Rectal smooth muscle tissue (tissue), 1 donor: Measurements from ENCODE around the gene MAPKAPK3.
"Not testable (repeated sequence)": the region's sequence is repeated elsewhere in the genome, so short reads cannot be mapped to it uniquely, and the experiment has no call there.

Source experiments
- H3K27ac ChIP-seq: one replicate; pipeline ENCODE4 v1.7.0; 2013; ENCODE audit warnings: low read depth, low read length, inconsistent platforms
- H3K27me3 ChIP-seq: one replicate; pipeline ENCODE4 v1.7.0; 2013; ENCODE audit warnings: low read length; ENCODE audit not compliant: control insufficient read depth, insufficient read depth
- H3K36me3 ChIP-seq: one replicate; pipeline ENCODE4 v1.7.0; 2013; ENCODE audit warnings: low read length; ENCODE audit not compliant: control insufficient read depth, insufficient read depth
- H3K4me1 ChIP-seq: one replicate; pipeline ENCODE4 v1.7.0; 2013; ENCODE audit warnings: low read length; ENCODE audit not compliant: control insufficient read depth, insufficient read depth
- H3K4me3 ChIP-seq: one replicate; pipeline ENCODE4 v1.7.0; 2013; ENCODE audit warnings: low read length
- H3K9ac ChIP-seq: one replicate; pipeline ENCODE4 v1.7.0; 2013; ENCODE audit warnings: low read length

MAPKAPK3 gene

DNA sequence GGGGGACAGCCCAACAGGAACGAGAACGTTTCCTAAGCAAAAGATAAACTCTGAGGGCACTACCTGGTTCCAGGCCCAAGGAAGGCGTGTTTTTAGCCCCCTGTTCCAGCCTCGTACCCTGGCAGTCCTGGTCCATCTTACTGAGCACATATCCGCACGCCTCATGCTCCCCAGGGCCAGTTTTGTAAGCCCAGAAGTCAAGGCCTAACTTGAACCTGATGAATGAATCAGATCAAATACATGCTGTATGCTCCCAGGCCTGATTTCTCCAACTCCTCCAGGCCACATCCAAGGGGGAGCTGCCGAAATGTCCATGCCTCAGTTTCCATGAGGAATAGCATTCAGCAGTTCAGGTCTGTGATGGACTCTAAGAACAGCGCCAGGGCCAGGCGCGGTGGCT lies 43.4 kb downstream of the MAPKAPK3 start:
- Histone ChIP-seq H3K27me3 (no peaks in the 10 kb centered on the region), H3K27ac (no peak overlapping the region), H3K4me1 (no peaks in the 10 kb centered on the region), H3K4me3 (no peak overlapping the region), H3K9ac (no peak overlapping the region), H3K36me3 (no peaks in the 10 kb centered on the region)

DNA sequence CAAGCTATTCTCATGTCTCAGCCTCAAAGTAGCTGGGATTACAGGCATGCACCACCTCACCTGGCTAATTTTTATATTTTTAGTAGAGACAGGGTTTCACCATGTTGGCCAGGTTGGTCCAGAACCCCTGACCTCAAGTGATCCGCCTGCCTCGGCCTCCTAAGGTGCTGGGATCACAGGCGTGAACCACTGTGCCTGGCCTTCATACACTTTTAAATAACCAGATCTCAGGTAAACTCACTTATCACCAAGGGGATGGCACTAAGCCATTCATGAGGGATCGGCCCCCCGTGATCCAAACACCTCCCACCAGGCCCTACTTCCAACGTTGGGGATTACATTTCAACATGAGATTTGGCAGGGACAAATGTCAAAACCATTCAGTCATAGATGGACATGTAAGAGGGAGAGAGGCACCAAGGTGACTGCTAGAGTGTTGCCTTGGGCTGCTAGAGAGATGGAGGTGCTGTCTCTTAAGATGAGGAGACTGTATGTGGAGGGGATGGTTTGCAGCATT lies 44.4 kb downstream of the MAPKAPK3 start:
- H3K4me3 ChIP-seq: no peak overlapping the region
- H3K27ac ChIP-seq: no peak overlapping the region
- H3K27me3 ChIP-seq: no peaks in the 10 kb centered on the region
- no peaks in the 10 kb centered on the region for H3K4me1 ChIP-seq
- no peaks in the 10 kb centered on the region for H3K36me3 ChIP-seq
- H3K9ac ChIP-seq: no peak overlapping the region

GRCh38 chr3:50662408-50662807 lies 45.5 kb downstream of the MAPKAPK3 start:
- Histone ChIP-seq H3K9ac (no peak overlapping the region), H3K27me3 (no peaks in the 10 kb centered on the region), H3K4me3 (no peak overlapping the region), H3K4me1 (no peaks in the 10 kb centered on the region), H3K36me3 (no peaks in the 10 kb centered on the region), H3K27ac (no peak overlapping the region)

- H3K27me3 ChIP-seq: no peaks in the 10 kb centered on the region
- no peak overlapping the region for H3K9ac ChIP-seq
- H3K36me3 ChIP-seq: no peaks in the 10 kb centered on the region
- H3K27ac ChIP-seq: no peak overlapping the region
- no peaks in the 10 kb centered on the region for H3K4me1 ChIP-seq
- H3K4me3 ChIP-seq: no peak overlapping the region
These were observed 48.3 kb downstream of the MAPKAPK3 start for GRCh38 chr3:50665081-50665840.

GRCh38 chr3:50665841-50666115 lies 48.8 kb downstream of the MAPKAPK3 start:
- H3K4me3 ChIP-seq, H3K9ac ChIP-seq, H3K27ac ChIP-seq, H3K4me1 ChIP-seq, H3K36me3 ChIP-seq, H3K27me3 ChIP-seq: not testable (repeated sequence)

- no peak overlapping the region for H3K9ac ChIP-seq
- H3K27me3 ChIP-seq: no peaks in the 10 kb centered on the region
- H3K4me3 ChIP-seq: no peak overlapping the region
- H3K36me3 ChIP-seq: no peaks in the 10 kb centered on the region
- H3K4me1 ChIP-seq: no peaks in the 10 kb centered on the region
- no peak overlapping the region for H3K27ac ChIP-seq
These were observed 49.9 kb downstream of the MAPKAPK3 start for GRCh38 chr3:50666837-50667236.

GRCh38 chr3:50671331-50671730 lies 54.4 kb downstream of the MAPKAPK3 start:
- Histone ChIP-seq H3K27me3 (no peaks in the 10 kb centered on the region), H3K4me1 (no peaks in the 10 kb centered on the region), H3K4me3 (no peak overlapping the region), H3K36me3 (no peaks in the 10 kb centered on the region), H3K27ac (no peak overlapping the region), H3K9ac (no peak overlapping the region)

DNA sequence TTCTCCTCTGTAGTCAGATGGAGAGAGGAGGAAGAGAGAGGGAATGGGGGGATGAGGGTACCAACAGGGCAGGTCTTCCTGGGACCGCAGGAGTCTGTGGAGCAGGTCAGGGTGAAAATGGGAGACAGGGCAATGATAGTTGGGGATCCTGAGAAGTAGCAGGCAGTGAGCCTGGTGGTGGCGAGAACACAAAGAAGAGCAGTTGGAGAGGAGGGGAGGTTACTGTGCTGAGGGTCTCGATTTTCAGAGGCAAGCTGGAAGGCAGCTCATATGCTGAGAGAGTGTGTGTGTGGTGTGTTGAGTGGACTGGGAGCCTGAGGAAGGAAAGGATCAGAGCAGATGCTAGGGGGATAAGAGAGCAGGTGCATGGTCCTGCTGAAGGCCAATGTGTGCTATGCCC lies 55.7 kb downstream of the MAPKAPK3 start:
- peaks cover 3% of the 10 kb centered on the region for H3K27me3 ChIP-seq
- H3K27ac ChIP-seq: no peak overlapping the region
- no peaks in the 10 kb centered on the region for H3K36me3 ChIP-seq
- H3K9ac ChIP-seq: no peak overlapping the region
- no peaks in the 10 kb centered on the region for H3K4me1 ChIP-seq
- H3K4me3 ChIP-seq: no peak overlapping the region

DNA sequence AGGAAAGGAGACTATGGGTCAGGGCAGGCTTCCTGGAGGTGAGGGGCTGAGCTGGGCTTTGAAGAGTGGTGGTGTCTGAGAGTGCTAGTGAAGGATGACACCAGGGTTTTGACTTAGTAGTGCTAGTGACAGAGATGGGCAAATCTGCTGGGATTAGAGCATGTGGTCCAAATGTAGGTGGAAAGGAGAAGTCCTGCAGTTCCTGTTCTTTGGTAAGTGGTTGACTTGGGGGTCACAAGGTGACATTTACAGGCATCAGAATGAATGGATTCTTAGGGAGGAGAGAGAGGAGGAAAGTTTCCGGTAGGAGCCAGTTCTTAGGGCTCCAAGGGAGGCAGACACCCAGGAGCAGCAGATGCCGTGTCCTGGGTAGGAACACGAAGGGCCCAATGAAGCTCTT lies 57.0 kb downstream of the MAPKAPK3 start:
- Histone ChIP-seq H3K4me3 (no peak overlapping the region), H3K27ac (no peak overlapping the region), H3K27me3 (peaks cover 3% of the 10 kb centered on the region), H3K36me3 (no peaks in the 10 kb centered on the region), H3K4me1 (no peaks in the 10 kb centered on the region), H3K9ac (no peak overlapping the region)

DNA sequence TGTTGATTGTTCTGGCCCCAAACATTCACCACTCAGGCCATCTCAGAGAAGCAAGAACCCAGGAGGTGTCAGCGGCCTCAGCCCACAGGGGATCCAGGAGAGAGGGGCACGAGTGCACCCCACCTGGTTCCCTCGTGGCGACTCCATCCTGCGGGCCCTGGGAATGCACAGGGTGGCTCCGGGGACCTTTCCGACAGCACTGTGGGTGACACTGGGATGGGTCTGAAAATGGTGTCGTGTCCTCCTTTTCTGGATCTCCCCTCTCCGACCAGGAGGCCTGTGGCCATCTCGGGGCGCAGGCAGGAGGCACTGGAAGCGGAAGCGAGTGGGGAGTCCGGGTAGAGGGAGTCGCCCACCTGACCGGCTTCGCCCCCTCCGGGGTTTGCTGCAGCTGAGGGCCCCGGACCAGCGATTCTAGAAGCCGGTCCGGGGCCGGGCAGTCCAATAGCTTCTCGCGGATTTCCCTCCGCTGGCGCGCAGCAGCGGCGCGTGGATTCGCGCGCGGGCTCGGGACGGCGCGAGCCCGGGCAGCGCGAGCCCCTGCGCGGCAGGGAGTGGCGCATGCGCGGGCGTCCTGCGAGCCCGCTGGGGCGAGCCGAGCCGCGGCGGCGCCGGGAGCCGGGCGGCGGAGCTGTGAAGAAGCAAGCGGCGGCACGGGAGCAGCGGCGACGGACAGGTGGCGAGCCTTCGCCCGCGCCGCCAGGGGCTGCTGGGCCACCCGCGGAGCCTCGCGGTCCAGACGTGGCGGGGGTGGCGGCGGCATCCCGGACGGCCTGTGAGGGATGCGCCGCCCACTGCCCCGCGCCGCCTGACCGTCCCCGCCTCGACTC lies 57.6 kb downstream of the MAPKAPK3 start, which contains the start of gene DOCK3:
DOCK3 (plus strand) TSS at position 579 of the 830 bp plus-strand sequence. CDS start 337 bp downstream, outside the sequence.
- Histone ChIP-seq H3K4me3 (peak within 1 kb of the TSS; percentile 45), H3K27me3 (peaks cover 3% of the 10 kb centered on the region), H3K4me1 (no peaks in the 10 kb centered on the region), H3K9ac (no peak within 1 kb of the TSS), H3K27ac (no peak within 1 kb of the TSS), H3K36me3 (no peaks in the 10 kb centered on the region)

- Histone ChIP-seq H3K4me1 (no peaks in the 10 kb centered on the region), H3K4me3 (peak overlapping the region; percentile 45), H3K27me3 (peaks cover 3% of the 10 kb centered on the region), H3K27ac (no peak overlapping the region), H3K36me3 (no peaks in the 10 kb centered on the region), H3K9ac (no peak overlapping the region)
These were observed 58.5 kb downstream of the MAPKAPK3 start for GRCh38 chr3:50675179-50676030.

- Histone ChIP-seq H3K27me3 (peaks cover 3% of the 10 kb centered on the region), H3K4me1 (no peaks in the 10 kb centered on the region), H3K4me3 (no peak overlapping the region), H3K27ac (no peak overlapping the region), H3K9ac (no peak overlapping the region), H3K36me3 (no peaks in the 10 kb centered on the region)
These were observed 59.2 kb downstream of the MAPKAPK3 start for GRCh38 chr3:50676031-50676705.
